Hepatocyte (in vitro differentiated cells): Measurements from ENCODE around the gene KRT77. TPM values are rescaled to one million over a fixed set of nuclear protein-coding genes. Genes with fewer than 3 reads are reported as not detected.

Experiments used
- DNase-seq: peaks from one replicate; pipeline ENCODE4 v3.0.0-alpha.2; 2016; ENCODE audit warnings: low spot score
- H2AFZ ChIP-seq: fragments of 200-600 bp; sonication (generic); 2 replicates; pipeline ENCODE4 v1.6.0; 2016; ENCODE audit warnings: antibody characterized with exemption, mild to moderate bottlenecking
- H3K27ac ChIP-seq: fragments of 200-600 bp; sonication (generic); 2 replicates; pipeline ENCODE4 v1.5.1; 2016; ENCODE audit warnings: mild to moderate bottlenecking
- H3K27me3 ChIP-seq: fragments of 200-600 bp; sonication (generic); 2 replicates; pipeline ENCODE4 v1.6.1; 2016
- H3K36me3 ChIP-seq: fragments of 200-600 bp; sonication (generic); replicated peaks from 2 replicates; pipeline ENCODE4 v1.5.1; 2016; ENCODE audit warnings: low read depth; ENCODE audit not compliant: insufficient read depth
- H3K4me1 ChIP-seq: fragments of 200-600 bp; sonication (generic); 2 replicates; pipeline ENCODE4 v1.5.1; 2016; ENCODE audit warnings: mild to moderate bottlenecking, moderate library complexity; ENCODE audit not compliant: insufficient read depth
- H3K4me2 ChIP-seq: fragments of 200-600 bp; sonication (generic); 2 replicates; pipeline ENCODE4 v1.6.0; 2016
- H3K4me3 ChIP-seq: fragments of 200-600 bp; sonication (generic); 2 replicates; pipeline ENCODE4 v1.5.1; 2016; ENCODE audit warnings: mild to moderate bottlenecking
- H3K79me2 ChIP-seq: fragments of 200-600 bp; sonication (generic); 2 replicates; pipeline ENCODE4 v1.6.0; 2017; ENCODE audit warnings: mild to moderate bottlenecking
- H3K9me2 ChIP-seq: fragments of 200-600 bp; sonication (generic); replicated peaks from 2 replicates; pipeline ENCODE4 v1.6.0; 2017; ENCODE audit warnings: mild to moderate bottlenecking; ENCODE audit not compliant: insufficient read depth
- H3K9me3 ChIP-seq: fragments of 200-600 bp; sonication (generic); 2 replicates; pipeline ENCODE4 v1.5.1; 2016; ENCODE audit warnings: low read depth, mild to moderate bottlenecking
- H4K20me1 ChIP-seq: fragments of 200-600 bp; sonication (generic); 2 replicates; pipeline ENCODE4 v1.6.0; 2016; ENCODE audit warnings: mild to moderate bottlenecking; ENCODE audit not compliant: insufficient read depth, poor library complexity, severe bottlenecking
- CTCF ChIP-seq: fragments of 200-600 bp; sonication (generic); IDR thresholded peaks from 2 replicates; pipeline ENCODE4 v1.5.1; 2016; ENCODE audit warnings: antibody characterized with exemption, mild to moderate bottlenecking; ENCODE audit not compliant: poor library complexity
- EZH2 ChIP-seq: fragments of 200-600 bp; sonication (generic); IDR thresholded peaks from 2 replicates; pipeline ENCODE4 v1.6.1; 2016; ENCODE audit warnings: antibody characterized with exemption, mild to moderate bottlenecking, borderline replicate concordance
- EZH2phosphoT487 ChIP-seq: fragments of 200-600 bp; sonication (generic); IDR thresholded peaks from one replicate; pipeline ENCODE4 v1.6.1; 2018; ENCODE audit warnings: antibody characterized with exemption, mild to moderate bottlenecking, low read depth, moderate library complexity; ENCODE audit not compliant: unreplicated experiment, severe bottlenecking
- WGBS: methylation state at CpG from one replicate; pipeline ENCODE4 v1.1.6; 2016; ENCODE audit warnings: low lambda C conversion rate; ENCODE audit errors: missing lambda C conversion rate; 5-methylcytosine and 5-hydroxymethylcytosine counted together
- polyA plus RNA-seq: library from polyadenylated mRNA; unstranded; fragments of >200 nt; fragmentation: Nextera tagmentation; extraction: Ambion mirVana; gene quantifications from 2 replicates; pipeline ENCODE4 v1.2.1, GENCODE V29; 2016
- total RNA-seq: library from RNA; depleted of rRNA; stranded (reverse); fragments of >200 nt; gene quantifications from 2 replicates; pipeline ENCODE4 v1.2.3, GENCODE V29; 2014

The KRT77 gene
- total and polyA plus RNA-seq, 2 experiments from 2014 or later = not detected

DNA sequence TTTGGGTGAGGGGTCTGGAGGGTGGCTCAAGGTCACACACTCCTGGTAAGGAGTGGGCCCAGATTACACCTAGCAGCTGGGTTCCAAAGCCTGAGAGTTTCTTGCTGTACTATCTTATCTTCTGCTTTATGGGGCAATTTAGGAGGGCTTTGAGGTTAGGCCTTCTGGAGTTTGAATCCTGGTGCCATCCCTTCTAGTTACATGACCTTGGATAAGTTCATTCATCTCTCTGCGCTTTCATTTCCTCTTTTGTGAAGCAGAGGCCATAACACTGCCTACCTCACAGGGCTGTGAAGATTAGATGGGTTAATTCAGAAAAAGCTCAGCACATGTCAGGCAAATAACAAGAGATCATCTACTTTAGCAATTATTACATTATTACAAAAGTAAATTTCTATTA lies 7.4 kb upstream of the KRT77 start:
- Histone ChIP-seq H3K4me2 (no peak overlapping the region), H3K36me3 (no peaks in the 10 kb centered on the region), H3K27me3 (peaks cover 37% of the 10 kb centered on the region), H3K9me2 (no peaks in the 10 kb centered on the region), H3K79me2 (no peaks in the 10 kb centered on the region), H3K9me3 (no peaks in the 10 kb centered on the region), H3K4me3 (no peak overlapping the region), H3K27ac (no peak overlapping the region), H3K4me1 (no peaks in the 10 kb centered on the region), H2AFZ (no peak overlapping the region), H4K20me1 (no peaks in the 10 kb centered on the region)
- WGBS = 80% methylated on average over 1 of the region's 1 CpG
- no peak for DNase-seq
- TF ChIP-seq EZH2phosphoT487 = no peak
- TF ChIP-seq CTCF = no peak

DNA sequence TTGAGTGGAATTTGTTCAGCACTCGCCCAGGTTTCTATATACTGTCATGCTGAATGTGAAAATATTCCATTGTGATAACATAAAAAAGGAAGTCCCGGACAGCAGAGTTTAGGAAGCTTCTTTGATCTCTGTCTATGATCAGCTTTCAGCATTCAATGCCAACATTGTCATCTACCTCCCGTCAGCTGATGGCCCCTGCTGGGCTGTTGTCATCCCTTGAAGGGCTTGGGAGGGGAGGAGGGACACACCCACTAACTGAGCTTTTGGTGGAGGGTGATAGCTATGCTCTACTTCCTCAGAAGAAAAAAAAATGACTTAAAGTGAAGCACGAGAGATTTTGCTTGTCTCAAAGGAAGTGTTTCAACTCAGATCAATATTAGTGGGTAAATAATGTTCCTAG lies 4.7 kb upstream of the KRT77 start:
- Histone ChIP-seq H4K20me1 (no peaks in the 10 kb centered on the region), H3K4me1 (no peaks in the 10 kb centered on the region), H3K27me3 (peaks cover 21% of the 10 kb centered on the region), H3K36me3 (no peaks in the 10 kb centered on the region), H2AFZ (no peak overlapping the region), H3K27ac (no peak overlapping the region), H3K4me2 (no peak overlapping the region), H3K9me3 (no peaks in the 10 kb centered on the region), H3K4me3 (no peak overlapping the region), H3K9me2 (no peaks in the 10 kb centered on the region), H3K79me2 (no peaks in the 10 kb centered on the region)
- TF ChIP-seq CTCF = no peak
- no peak for DNase-seq
- 74% methylated on average over 4 of the region's 4 CpGs for whole genome bisulfite sequencing

DNA sequence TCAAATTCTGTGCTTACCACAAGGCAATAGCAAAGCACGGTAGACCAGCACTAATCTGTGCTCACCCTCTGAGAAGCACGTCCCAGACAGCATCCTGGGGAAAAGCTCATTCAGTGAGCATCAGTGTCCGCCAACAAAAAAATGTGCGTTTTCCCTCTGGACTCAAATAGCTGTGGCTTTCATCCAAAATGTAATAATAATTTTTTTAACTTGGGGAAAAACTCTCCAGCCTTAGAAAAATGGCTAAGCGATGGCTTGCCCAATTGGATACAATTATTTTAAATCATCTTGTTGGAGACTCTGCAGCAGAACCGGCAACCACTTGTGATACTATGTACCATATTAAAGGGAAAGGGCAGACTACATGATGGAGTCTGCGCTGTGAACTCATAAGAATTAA lies 1.1 kb upstream of the KRT77 start:
- peaks cover 15% of the 10 kb centered on the region for H3K27me3 ChIP-seq
- H3K4me1 ChIP-seq = no peaks in the 10 kb centered on the region
- H3K4me2 ChIP-seq = no peak overlapping the region
- no peaks in the 10 kb centered on the region for H3K9me3 ChIP-seq
- H2AFZ ChIP-seq = no peak overlapping the region
- no peak overlapping the region for H3K27ac ChIP-seq
- no peaks in the 10 kb centered on the region for H3K79me2 ChIP-seq
- TF ChIP-seq EZH2phosphoT487 (no peak), EZH2 (no peak), CTCF (no peak)
- no peak overlapping the region for H3K4me3 ChIP-seq
- no peak for DNase-seq
- WGBS = 90% methylated on average over 7 of the region's 7 CpGs
- H4K20me1 ChIP-seq = no peaks in the 10 kb centered on the region
- no peaks in the 10 kb centered on the region for H3K9me2 ChIP-seq
- H3K36me3 ChIP-seq = no peaks in the 10 kb centered on the region

- Histone ChIP-seq H4K20me1 (no peaks in the 10 kb centered on the region), H3K4me1 (no peaks in the 10 kb centered on the region), H3K27me3 (peaks cover 15% of the 10 kb centered on the region), H3K4me3 (no peak overlapping the region), H3K9me3 (no peaks in the 10 kb centered on the region), H3K36me3 (no peaks in the 10 kb centered on the region), H2AFZ (no peak overlapping the region), H3K27ac (no peak overlapping the region), H3K4me2 (no peak overlapping the region), H3K79me2 (no peaks in the 10 kb centered on the region), H3K9me2 (no peaks in the 10 kb centered on the region)
- no peak for TF ChIP-seq EZH2phosphoT487
- 57% methylated on average over 1 of the region's 1 CpG for WGBS
- no peak for DNase-seq
Observed at GRCh38 chr12:52703878-52704277, 554 bp upstream of the KRT77 start.
